ENCODE results near the gene CD46.

CD46 gene

DNA sequence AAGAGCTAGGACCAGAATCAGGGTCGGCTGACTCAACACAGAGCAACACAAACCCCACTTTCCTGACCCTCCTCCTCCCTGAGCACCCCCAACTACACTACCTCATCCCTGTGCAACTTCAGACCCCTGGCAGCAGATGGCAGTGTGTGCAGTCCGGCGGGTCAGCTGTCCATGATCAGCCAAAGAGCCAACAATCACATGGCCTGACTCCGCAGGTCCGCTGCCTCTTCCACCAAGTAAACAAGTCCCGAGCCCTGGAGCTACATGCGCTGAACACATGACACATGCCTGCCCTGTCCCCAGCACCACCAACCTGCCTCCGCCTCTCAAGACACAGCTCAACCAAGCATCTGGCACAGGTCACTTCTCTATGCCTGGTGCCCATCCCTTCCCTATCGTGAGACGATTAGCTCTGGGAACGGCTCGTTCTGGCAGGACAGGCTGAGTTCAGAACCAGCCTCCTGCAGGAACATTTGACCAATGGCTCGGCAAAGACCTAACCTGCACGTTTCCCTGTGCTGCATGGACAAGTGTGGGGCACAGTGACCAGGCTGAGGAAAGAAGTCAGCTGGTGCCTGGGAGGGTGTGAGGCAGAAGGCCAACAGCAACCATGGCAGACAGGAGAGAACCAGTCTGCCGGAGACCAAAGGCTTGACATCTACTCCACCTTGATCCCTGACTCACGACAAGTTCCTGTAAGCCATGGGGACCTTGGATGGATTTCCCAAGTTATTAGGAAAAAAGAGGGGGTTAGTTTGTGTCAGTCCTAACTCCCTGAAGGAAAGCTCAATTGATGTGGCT lies 60.3 kb downstream of the CD46 start:
- TF ChIP-seq, protein P1, sequence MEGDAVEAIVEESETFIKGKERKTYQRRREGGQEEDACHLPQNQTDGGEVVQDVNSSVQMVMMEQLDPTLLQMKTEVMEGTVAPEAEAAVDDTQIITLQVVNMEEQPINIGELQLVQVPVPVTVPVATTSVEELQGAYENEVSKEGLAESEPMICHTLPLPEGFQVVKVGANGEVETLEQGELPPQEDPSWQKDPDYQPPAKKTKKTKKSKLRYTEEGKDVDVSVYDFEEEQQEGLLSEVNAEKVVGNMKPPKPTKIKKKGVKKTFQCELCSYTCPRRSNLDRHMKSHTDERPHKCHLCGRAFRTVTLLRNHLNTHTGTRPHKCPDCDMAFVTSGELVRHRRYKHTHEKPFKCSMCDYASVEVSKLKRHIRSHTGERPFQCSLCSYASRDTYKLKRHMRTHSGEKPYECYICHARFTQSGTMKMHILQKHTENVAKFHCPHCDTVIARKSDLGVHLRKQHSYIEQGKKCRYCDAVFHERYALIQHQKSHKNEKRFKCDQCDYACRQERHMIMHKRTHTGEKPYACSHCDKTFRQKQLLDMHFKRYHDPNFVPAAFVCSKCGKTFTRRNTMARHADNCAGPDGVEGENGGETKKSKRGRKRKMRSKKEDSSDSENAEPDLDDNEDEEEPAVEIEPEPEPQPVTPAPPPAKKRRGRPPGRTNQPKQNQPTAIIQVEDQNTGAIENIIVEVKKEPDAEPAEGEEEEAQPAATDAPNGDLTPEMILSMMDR (IDR thresholded peaks at IDR 0.05; ENCODE audit: low read depth, low read length) = peak; percentile 58
- peaks cover 3% of the 10 kb centered on the region; the same call in 1 of the 2 replicates for H3K36me3 ChIP-seq

DNA sequence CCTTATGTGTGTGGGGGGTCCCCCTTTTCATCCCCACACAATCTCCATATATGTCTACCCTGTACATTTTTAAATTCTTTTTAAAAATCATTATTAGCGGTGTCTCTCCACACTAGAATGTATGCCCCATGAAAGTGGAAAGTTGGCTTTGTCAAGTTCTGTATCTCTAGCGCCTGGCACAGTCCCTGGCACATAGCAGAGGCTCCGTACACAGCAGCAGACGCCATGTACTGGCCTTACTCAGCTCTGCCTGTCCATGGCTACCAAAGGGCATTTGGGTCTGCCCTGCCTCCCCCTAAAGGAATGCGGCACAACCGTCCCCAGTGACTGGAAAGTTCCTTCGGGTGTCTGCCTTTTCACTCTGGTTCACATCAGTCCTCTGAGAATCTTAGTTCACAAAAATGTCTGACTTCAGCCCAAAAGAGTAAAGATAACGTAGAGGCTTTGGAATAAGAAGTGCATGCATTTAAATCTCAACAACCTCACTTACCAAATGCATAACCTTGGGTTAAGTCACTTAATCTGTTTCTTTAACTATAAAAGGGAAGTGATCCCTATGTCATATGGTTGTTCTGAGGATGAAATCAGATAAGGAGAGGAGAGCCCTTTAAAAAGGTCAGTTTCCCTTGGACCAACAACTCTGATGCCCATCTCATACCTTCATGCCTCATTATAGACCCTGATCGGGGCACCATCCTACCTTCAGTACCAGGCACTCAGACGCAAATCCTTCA lies 61.1 kb downstream of the CD46 start:
- peaks cover 3% of the 10 kb centered on the region; the same call in 1 of the 2 replicates for H3K36me3 ChIP-seq
- no peaks in the 10 kb centered on the region for H3K27me3 ChIP-seq
- no peaks in the 10 kb centered on the region for H3K9me3 ChIP-seq
- no peak overlapping the region for H3K4me3 ChIP-seq (ENCODE audit: low read depth, low read length)
- TF ChIP-seq, protein P1 (IDR thresholded peaks at IDR 0.05; ENCODE audit: low read depth, low read length) = no peak
- H3K4me1 ChIP-seq = no peaks in the 10 kb centered on the region
- no peak for DNase-seq

More for the DNA sequence above, 60.3 kb downstream of the CD46 start:
- Histone ChIP-seq H3K27me3 (no peaks in the 10 kb centered on the region), H3K4me3 (ENCODE audit: low read depth, low read length) (no peak overlapping the region), H3K9me3 (no peaks in the 10 kb centered on the region), H3K4me1 (no peaks in the 10 kb centered on the region)
- peak; percentile 52 for DNase-seq

GRCh38 chr1:207813512-207813881 lies 61.6 kb downstream of the CD46 start:
- H3K36me3 ChIP-seq = peaks cover under 1% of the 10 kb centered on the region; the same call in 1 of the 2 replicates
- H3K27me3 ChIP-seq = no peaks in the 10 kb centered on the region
- no peak overlapping the region for H3K4me3 ChIP-seq (ENCODE audit: low read depth, low read length)
- no peaks in the 10 kb centered on the region for H3K9me3 ChIP-seq
- no peaks in the 10 kb centered on the region for H3K4me1 ChIP-seq
- DNase-seq = no peak
- TF ChIP-seq, protein P1 (IDR thresholded peaks at IDR 0.05; ENCODE audit: low read depth, low read length) = no peak

DNA sequence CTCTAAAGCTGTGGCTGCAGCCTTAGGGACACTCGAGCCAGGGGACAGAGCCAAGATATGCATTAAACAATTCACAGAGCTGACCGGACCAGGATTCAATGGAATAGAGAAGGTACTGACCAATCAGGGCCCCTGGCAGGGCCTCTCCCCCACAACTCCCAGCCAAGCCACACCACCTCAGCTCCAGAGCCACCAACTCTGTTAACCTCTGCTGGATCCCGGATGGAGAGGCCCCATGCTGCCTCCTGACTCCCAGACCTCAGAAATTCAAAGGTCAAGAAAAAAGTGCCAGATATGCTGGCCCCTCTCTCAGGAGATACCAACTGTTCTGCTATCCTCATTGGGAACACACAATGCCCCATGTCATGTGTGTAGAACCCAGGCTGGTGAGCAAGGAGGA lies 62.1 kb downstream of the CD46 start:
- Histone ChIP-seq H3K9me3 (no peaks in the 10 kb centered on the region), H3K36me3 (no peaks in the 10 kb centered on the region; the same call in 1 of the 2 replicates), H3K27me3 (no peaks in the 10 kb centered on the region), H3K4me1 (no peaks in the 10 kb centered on the region), H3K4me3 (ENCODE audit: low read depth, low read length) (no peak overlapping the region)
- DNase-seq = no peak
- TF ChIP-seq, protein P1 (IDR thresholded peaks at IDR 0.05; ENCODE audit: low read depth, low read length) = no peak

- Histone ChIP-seq H3K27me3 (no peaks in the 10 kb centered on the region), H3K4me3 (ENCODE audit: low read depth, low read length) (no peak overlapping the region), H3K4me1 (no peaks in the 10 kb centered on the region), H3K9me3 (no peaks in the 10 kb centered on the region), H3K36me3 (no peaks in the 10 kb centered on the region; the same call in 1 of the 2 replicates)
- TF ChIP-seq, protein P1 (IDR thresholded peaks at IDR 0.05; ENCODE audit: low read depth, low read length) = no peak
- no peak for DNase-seq
Observed at GRCh38 chr1:207814469-207814868, 62.6 kb downstream of the CD46 start.

- no peak for DNase-seq
- no peaks in the 10 kb centered on the region for H3K4me1 ChIP-seq
- no peaks in the 10 kb centered on the region for H3K27me3 ChIP-seq
- H3K4me3 ChIP-seq (ENCODE audit: low read depth, low read length) = no peak overlapping the region
- TF ChIP-seq, protein P1 (IDR thresholded peaks at IDR 0.05; ENCODE audit: low read depth, low read length) = no peak
- H3K9me3 ChIP-seq = no peaks in the 10 kb centered on the region
- H3K36me3 ChIP-seq = no peaks in the 10 kb centered on the region; the same call in 1 of the 2 replicates
Observed at GRCh38 chr1:207815466-207815865, 63.6 kb downstream of the CD46 start.
